ENCODE measurements around the gene SPARCL1. TPM values are rescaled to one million over a fixed set of nuclear protein-coding genes. Genes with fewer than 3 reads are reported as not detected.

Gene SPARCL1
- total and polyA plus RNA-seq, 9 of the 15 experiments (the other 6 are each of a cell fraction or from before 2014, with no cell fraction given), result 0.03 to 0.71 (median 0.05) TPM; not detected in 3

- no peak for TF ChIP-seq ZFP36 (IDR thresholded peaks at IDR 0.05; ENCODE audit: low read depth, low read length, partially characterized antibody)
- TF ChIP-seq, protein P1, sequence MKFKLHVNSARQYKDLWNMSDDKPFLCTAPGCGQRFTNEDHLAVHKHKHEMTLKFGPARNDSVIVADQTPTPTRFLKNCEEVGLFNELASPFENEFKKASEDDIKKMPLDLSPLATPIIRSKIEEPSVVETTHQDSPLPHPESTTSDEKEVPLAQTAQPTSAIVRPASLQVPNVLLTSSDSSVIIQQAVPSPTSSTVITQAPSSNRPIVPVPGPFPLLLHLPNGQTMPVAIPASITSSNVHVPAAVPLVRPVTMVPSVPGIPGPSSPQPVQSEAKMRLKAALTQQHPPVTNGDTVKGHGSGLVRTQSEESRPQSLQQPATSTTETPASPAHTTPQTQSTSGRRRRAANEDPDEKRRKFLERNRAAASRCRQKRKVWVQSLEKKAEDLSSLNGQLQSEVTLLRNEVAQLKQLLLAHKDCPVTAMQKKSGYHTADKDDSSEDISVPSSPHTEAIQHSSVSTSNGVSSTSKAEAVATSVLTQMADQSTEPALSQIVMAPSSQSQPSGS (CRISPR knock-in tag; IDR thresholded peaks at IDR 0.05), result no peak
- TF ChIP-seq, protein P2, sequence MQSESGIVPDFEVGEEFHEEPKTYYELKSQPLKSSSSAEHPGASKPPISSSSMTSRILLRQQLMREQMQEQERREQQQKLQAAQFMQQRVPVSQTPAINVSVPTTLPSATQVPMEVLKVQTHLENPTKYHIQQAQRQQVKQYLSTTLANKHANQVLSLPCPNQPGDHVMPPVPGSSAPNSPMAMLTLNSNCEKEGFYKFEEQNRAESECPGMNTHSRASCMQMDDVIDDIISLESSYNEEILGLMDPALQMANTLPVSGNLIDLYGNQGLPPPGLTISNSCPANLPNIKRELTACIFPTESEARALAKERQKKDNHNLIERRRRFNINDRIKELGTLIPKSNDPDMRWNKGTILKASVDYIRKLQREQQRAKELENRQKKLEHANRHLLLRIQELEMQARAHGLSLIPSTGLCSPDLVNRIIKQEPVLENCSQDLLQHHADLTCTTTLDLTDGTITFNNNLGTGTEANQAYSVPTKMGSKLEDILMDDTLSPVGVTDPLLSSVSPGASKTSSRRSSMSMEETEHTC (IDR thresholded peaks at IDR 0.05), result no peak
- no peak for TF ChIP-seq ZNF3 (CRISPR knock-in tag; IDR thresholded peaks at IDR 0.05)
- no peak for TF ChIP-seq TRIM24 (IDR thresholded peaks at IDR 0.05)
- TF ChIP-seq, protein P3, sequence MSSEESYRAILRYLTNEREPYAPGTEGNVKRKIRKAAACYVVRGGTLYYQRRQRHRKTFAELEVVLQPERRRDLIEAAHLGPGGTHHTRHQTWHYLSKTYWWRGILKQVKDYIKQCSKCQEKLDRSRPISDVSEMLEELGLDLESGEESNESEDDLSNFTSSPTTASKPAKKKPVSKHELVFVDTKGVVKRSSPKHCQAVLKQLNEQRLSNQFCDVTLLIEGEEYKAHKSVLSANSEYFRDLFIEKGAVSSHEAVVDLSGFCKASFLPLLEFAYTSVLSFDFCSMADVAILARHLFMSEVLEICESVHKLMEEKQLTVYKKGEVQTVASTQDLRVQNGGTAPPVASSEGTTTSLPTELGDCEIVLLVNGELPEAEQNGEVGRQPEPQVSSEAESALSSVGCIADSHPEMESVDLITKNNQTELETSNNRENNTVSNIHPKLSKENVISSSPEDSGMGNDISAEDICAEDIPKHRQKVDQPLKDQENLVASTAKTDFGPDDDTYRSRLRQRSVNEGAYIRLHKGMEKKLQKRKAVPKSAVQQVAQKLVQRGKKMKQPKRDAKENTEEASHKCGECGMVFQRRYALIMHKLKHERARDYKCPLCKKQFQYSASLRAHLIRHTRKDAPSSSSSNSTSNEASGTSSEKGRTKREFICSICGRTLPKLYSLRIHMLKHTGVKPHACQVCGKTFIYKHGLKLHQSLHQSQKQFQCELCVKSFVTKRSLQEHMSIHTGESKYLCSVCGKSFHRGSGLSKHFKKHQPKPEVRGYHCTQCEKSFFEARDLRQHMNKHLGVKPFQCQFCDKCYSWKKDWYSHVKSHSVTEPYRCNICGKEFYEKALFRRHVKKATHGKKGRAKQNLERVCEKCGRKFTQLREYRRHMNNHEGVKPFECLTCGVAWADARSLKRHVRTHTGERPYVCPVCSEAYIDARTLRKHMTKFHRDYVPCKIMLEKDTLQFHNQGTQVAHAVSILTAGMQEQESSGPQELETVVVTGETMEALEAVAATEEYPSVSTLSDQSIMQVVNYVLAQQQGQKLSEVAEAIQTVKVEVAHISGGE (CRISPR knock-in tag; IDR thresholded peaks at IDR 0.05), result no peak
- TF ChIP-seq GABPB1 (CRISPR knock-in tag; IDR thresholded peaks at IDR 0.05), result no peak
- TF ChIP-seq NEUROD1 (IDR thresholded peaks at IDR 0.05; ENCODE audit: borderline replicate concordance, low read depth, low read length, partially characterized antibody), result no peak
- TF ChIP-seq HSF4 (CRISPR knock-in tag; IDR thresholded peaks at IDR 0.05; ENCODE audit: borderline replicate concordance), result no peak
- no peak for TF ChIP-seq ZNF41 (CRISPR knock-in tag; conservative IDR thresholded peaks at IDR 0.05)
- TF ChIP-seq MEF2A (IDR thresholded peaks at IDR 0.05; ENCODE audit: control insufficient read depth, low read depth, low read length), result 0 out of 2 replicates have a peak, but pooled peaks have one; percentile 35
- TF ChIP-seq SUPT5H (IDR thresholded peaks at IDR 0.05), result no peak
- no peak for TF ChIP-seq WHSC1 (IDR thresholded peaks at IDR 0.05; ENCODE audit: low read length)
- peak; percentile 41; the same call in 1 of the 2 replicates for TF ChIP-seq MAFK (IDR thresholded peaks at IDR 0.05; ENCODE audit: low read length)
- TF ChIP-seq E2F4 (CRISPR knock-in tag; IDR thresholded peaks at IDR 0.05; ENCODE audit: low read depth), result no peak
- TF ChIP-seq ZNF217 (CRISPR knock-in tag; IDR thresholded peaks at IDR 0.05), result no peak
- peak; percentile 78 for TF ChIP-seq NFE2 (IDR thresholded peaks at IDR 0.05; ENCODE audit: low read depth)
- no peak for TF ChIP-seq CEBPG (CRISPR knock-in tag; IDR thresholded peaks at IDR 0.05)
- TF ChIP-seq CEBPG (tag; conservative IDR thresholded peaks at IDR 0.05 in 1 of 2, IDR thresholded peaks at IDR 0.05 in 1 of 2), result no peak
These were observed 7.3 kb downstream of the SPARCL1 start (continued) for GRCh38 chr4:87521757-87522374.

Measured in K562 (cell line).